ENCODE data around the gene YY1AP1. TPM values are rescaled to one million over a fixed set of nuclear protein-coding genes. Genes with fewer than 3 reads are reported as not detected.
"Not testable (repeated sequence)": the region's sequence is repeated elsewhere in the genome, so short reads cannot be mapped to it uniquely, and the experiment has no call there.

Gene YY1AP1
- total RNA-seq, 1 experiment from 2014 or later: 37.6 TPM

DNA sequence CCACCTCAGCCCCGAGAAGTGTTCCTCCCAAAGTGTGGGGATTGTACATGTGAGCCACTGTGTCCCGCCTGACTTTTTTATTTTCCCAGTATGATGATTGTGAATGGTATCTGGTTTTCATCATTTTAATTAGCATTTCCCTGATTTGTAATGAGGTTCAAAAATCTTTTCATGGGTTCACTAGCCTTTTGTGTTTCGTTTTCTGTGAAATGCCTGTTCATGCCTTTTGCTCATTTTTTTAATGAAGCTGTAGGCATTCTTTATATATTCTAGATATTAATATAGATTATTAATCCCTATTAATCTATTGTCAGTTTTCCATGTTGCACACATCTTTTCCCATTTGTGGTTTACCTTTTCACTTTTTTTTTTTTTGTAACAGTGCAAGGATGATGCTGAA lies 20.8 kb upstream of the YY1AP1 start:
- peaks cover 16% of the 10 kb centered on the region for H4K20me1 ChIP-seq (ENCODE audit: low read length)
- TF ChIP-seq EZH2 (IDR thresholded peaks at IDR 0.05; ENCODE audit: low read length, unreplicated experiment) (no peak), EZH2phosphoT487 (IDR thresholded peaks at IDR 0.05; ENCODE audit: borderline replicate concordance, low read length) (no peak)
- TF ChIP-seq, protein P1, sequence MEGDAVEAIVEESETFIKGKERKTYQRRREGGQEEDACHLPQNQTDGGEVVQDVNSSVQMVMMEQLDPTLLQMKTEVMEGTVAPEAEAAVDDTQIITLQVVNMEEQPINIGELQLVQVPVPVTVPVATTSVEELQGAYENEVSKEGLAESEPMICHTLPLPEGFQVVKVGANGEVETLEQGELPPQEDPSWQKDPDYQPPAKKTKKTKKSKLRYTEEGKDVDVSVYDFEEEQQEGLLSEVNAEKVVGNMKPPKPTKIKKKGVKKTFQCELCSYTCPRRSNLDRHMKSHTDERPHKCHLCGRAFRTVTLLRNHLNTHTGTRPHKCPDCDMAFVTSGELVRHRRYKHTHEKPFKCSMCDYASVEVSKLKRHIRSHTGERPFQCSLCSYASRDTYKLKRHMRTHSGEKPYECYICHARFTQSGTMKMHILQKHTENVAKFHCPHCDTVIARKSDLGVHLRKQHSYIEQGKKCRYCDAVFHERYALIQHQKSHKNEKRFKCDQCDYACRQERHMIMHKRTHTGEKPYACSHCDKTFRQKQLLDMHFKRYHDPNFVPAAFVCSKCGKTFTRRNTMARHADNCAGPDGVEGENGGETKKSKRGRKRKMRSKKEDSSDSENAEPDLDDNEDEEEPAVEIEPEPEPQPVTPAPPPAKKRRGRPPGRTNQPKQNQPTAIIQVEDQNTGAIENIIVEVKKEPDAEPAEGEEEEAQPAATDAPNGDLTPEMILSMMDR (conservative IDR thresholded peaks at IDR 0.05; ENCODE audit: low read depth, low read length): no peak
- DNase-seq (no peak), ATAC-seq (no peak)
- intact Hi-C loops (cut with micrococcal nuclease): no loop called here
- H3F3A ChIP-seq (ENCODE audit: low read length, unreplicated experiment): no peaks in the 10 kb centered on the region
- peaks cover 61% of the 10 kb centered on the region for H3K79me2 ChIP-seq (ENCODE audit: low read length)
- H3K4me3 ChIP-seq (ENCODE audit: low read length): no peak overlapping the region
- no peak overlapping the region for H3K4me2 ChIP-seq (ENCODE audit: low read length)
- ChIA-PET POLR2A (ENCODE audit: unreplicated experiment) (no interaction called here), CTCF (no interaction called here)
- no peak overlapping the region for H3K9ac ChIP-seq (ENCODE audit: low read length)
- BruUV-seq (replicated peaks): no TSS peak
- H2AFZ ChIP-seq (ENCODE audit: low read length): no peak overlapping the region
- no peak overlapping the region for H3K27ac ChIP-seq (ENCODE audit: low read length)
- no peaks in the 10 kb centered on the region for H3K27me3 ChIP-seq (ENCODE audit: low read length)
- H3K9me3 ChIP-seq (ENCODE audit: low read length): no peaks in the 10 kb centered on the region
- H3K4me1 ChIP-seq (ENCODE audit: insufficient read depth, low read length): peaks cover 6% of the 10 kb centered on the region; the same call in 1 of the 2 replicates
- no peaks in the 10 kb centered on the region for H3K9me2 ChIP-seq (replicated peaks; ENCODE audit: low read length)
- H3K36me3 ChIP-seq (ENCODE audit: low read depth, low read length): peaks cover 16% of the 10 kb centered on the region; the same call in 1 of the 2 replicates

DNA sequence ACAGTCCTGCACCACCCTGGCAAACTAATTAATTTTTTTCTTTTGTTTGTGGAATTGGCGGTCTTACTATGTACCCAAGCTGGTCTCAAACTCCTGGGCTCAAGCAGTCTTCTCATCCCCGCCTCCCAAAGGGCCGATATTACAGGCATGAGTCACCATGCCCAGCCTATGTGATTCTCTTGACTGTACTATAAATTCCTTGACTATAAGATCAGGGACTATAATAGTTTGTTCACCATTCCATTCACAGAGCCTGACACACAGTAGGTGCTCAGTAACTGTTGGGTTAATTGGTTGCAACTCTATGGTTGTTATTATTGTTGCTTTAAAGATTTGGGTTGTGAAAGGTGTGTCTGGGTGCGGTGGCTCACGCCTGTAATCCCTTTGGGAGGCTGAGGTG lies 17.6 kb upstream of the YY1AP1 start:
- Histone ChIP-seq H3K27me3 (ENCODE audit: low read length) (no peaks in the 10 kb centered on the region), H4K20me1 (ENCODE audit: low read length) (peaks cover 16% of the 10 kb centered on the region), H3K4me1 (ENCODE audit: insufficient read depth, low read length) (peaks cover 6% of the 10 kb centered on the region; the same call in 1 of the 2 replicates), H3K9ac (ENCODE audit: low read length) (no peak overlapping the region), H3K9me2 (replicated peaks; ENCODE audit: low read length) (no peaks in the 10 kb centered on the region), H3K4me2 (ENCODE audit: low read length) (no peak overlapping the region), H3K4me3 (ENCODE audit: low read length) (no peak overlapping the region), H3K27ac (ENCODE audit: low read length) (no peak overlapping the region), H3F3A (ENCODE audit: low read length, unreplicated experiment) (no peaks in the 10 kb centered on the region), H2AFZ (ENCODE audit: low read length) (no peak overlapping the region), H3K36me3 (ENCODE audit: low read depth, low read length) (peaks cover 3% of the 10 kb centered on the region; the same call in 1 of the 2 replicates), H3K9me3 (ENCODE audit: low read length) (no peaks in the 10 kb centered on the region), H3K79me2 (ENCODE audit: low read length) (peaks cover 81% of the 10 kb centered on the region)
- ChIA-PET POLR2A (ENCODE audit: unreplicated experiment) (no interaction called here), CTCF (no interaction called here)
- BruUV-seq (replicated peaks): no TSS peak
- DNase-seq (peak; percentile 73), ATAC-seq (peak; percentile 89)
- TF ChIP-seq EZH2 (IDR thresholded peaks at IDR 0.05; ENCODE audit: low read length, unreplicated experiment) (no peak), EZH2phosphoT487 (IDR thresholded peaks at IDR 0.05; ENCODE audit: borderline replicate concordance, low read length) (no peak)
- TF ChIP-seq, protein P1 (conservative IDR thresholded peaks at IDR 0.05; ENCODE audit: low read depth, low read length): no peak
- intact Hi-C loops (cut with micrococcal nuclease): no loop called here

DNA sequence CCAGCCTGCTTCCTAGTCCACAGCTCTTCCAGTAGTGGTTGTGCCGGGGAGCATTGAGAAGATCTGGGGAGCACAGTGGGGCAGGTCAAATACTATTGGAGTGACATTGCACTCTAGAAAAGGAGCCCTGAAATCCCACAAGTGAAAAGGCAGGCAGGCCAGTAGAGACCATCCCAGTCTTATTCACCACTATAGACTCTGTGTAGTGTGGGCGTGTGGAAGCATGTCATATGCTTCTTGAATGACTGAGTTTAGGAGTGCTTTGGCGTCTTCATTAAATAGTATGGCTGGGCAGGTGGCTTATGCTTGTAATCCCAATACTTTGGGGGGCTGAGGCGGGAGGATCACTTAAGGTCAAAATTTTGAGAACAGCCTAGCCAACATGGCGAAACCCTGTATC lies 15.8 kb upstream of the YY1AP1 start:
- POLR2A ChIA-PET (ENCODE audit: unreplicated experiment); H3K9ac ChIP-seq (ENCODE audit: low read length); ATAC-seq; H3K27me3 ChIP-seq (ENCODE audit: low read length); H3K9me3 ChIP-seq (ENCODE audit: low read length); H3K4me3 ChIP-seq (ENCODE audit: low read length); H3F3A ChIP-seq (ENCODE audit: low read length, unreplicated experiment); BruUV-seq (replicated peaks); DNase-seq; H3K27ac ChIP-seq (ENCODE audit: low read length); H2AFZ ChIP-seq (ENCODE audit: low read length); intact Hi-C loops (cut with micrococcal nuclease); H3K36me3 ChIP-seq (ENCODE audit: low read depth, low read length); H3K9me2 ChIP-seq (replicated peaks; ENCODE audit: low read length); CTCF ChIA-PET; H3K4me1 ChIP-seq (ENCODE audit: insufficient read depth, low read length); H3K4me2 ChIP-seq (ENCODE audit: low read length): not testable (repeated sequence)
- Histone ChIP-seq H3K79me2 (ENCODE audit: low read length) (peaks cover 87% of the 10 kb centered on the region), H4K20me1 (ENCODE audit: low read length) (peaks cover 16% of the 10 kb centered on the region)

All from PC-3 (cell line).